ENCODE results near the gene ARHGEF9.

- TF ChIP-seq POLR2A (IDR thresholded peaks at IDR 0.05; ENCODE audit: low read depth, low read length) (no peak), CREB1 (IDR thresholded peaks at IDR 0.05; ENCODE audit: low read depth) (no peak), YY1 (IDR thresholded peaks at IDR 0.05; ENCODE audit: low read depth, low read length) (no peak), SP1 (IDR thresholded peaks at IDR 0.05; ENCODE audit: low read depth, low read length) (no peak), STAT1 (conservative IDR thresholded peaks at IDR 0.05) (no peak), ZZZ3 (IDR thresholded peaks at IDR 0.05; ENCODE audit: control insufficient read depth, insufficient read length, low read depth) (no peak), RAD21 (IDR thresholded peaks at IDR 0.05; ENCODE audit: insufficient read depth, low read depth, low read length) (no peak), MAX (IDR thresholded peaks at IDR 0.05; ENCODE audit: low read depth, low read length) (no peak), ZNF274 (IDR thresholded peaks at IDR 0.05; ENCODE audit: insufficient read depth, insufficient read length) (no peak), EP300 (IDR thresholded peaks at IDR 0.05; ENCODE audit: borderline replicate concordance in 1 of 2, control insufficient read depth in 1 of 2, low read depth in 2 of 2, low read length in 2 of 2) (no peak), BCL11A (IDR thresholded peaks at IDR 0.05; ENCODE audit: low read depth, low read length) (no peak), CTCF (IDR thresholded peaks at IDR 0.05 in 2 of 3, conservative IDR thresholded peaks at IDR 0.05 in 1 of 3; ENCODE audit: control insufficient read depth in 2 of 3, extremely low read depth in 1 of 3, insufficient read depth in 1 of 3, low read depth in 3 of 3, low read length in 3 of 3) (no peak)
These were observed 38.7 kb downstream of the ARHGEF9 start for GRCh38 chrX:63746278-63746677.
